HG02642 (cell line): ENCODE data around the gene ORC4.

ENCODE experiments used
- ATAC-seq: cut with Tn5 transposase; IDR thresholded peaks from one replicate; pipeline ENCODE4 v1.9.1; 2021; ENCODE audit warnings: mild to moderate bottlenecking; ENCODE audit not compliant: unreplicated experiment, poor library complexity

ORC4 gene

DNA sequence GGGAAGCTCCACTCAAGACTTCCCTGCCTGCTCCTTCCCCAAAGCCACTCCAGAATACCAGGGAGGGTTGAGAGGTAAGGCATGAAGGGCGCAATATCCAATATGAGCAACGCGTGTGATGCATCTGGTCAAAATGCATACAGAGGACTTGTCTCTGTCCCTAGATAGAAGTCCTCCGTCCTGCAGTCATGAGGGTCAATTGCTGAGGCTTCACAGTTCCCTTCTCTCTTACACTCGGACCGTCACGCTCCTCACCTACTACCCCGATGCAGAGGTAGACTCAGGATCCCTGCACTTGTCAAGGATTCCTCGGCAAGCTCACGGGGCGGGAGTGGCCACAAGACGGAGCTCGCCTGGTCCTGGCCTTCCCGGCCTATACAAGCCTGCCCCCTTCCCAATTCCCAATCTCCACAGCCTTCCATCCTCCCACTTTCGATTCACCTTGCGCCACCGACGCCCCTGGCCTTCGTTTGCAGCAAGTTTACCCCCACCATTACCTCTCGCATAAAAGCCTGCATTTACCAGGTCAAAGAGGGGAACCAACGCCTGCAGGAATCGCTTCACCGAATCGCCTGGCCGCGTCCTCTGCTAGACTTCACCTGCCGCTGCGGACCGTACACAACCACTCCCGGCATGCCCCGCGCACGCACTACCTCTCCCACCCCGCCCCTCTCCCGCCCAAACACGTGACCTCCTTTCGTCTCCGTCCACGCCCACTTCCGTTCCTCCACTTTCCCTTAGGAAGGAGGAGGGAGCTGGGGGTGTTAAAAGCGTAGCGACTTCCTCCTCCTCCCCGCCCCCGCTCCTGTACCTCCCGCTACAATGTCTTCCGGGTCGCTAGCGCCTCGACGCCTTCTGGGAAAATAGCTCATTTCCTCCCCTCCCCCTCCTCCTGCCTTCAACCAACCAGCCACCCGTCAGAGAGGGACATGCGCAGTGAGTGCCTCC, at the start of gene ORC4:
Gene ORC4 (minus strand): TSS at position 627 of the 948 bp plus-strand sequence. CDS start 44,779 bp downstream, outside the sequence.
- ATAC-seq: peak; percentile 85

GRCh38 chr2:148067801-148068200, 47.3 kb upstream of the ORC4 start:
- ATAC-seq: no peak

- ATAC-seq: no peak
Observed at GRCh38 chr2:148065936-148066335, 45.4 kb upstream of the ORC4 start.

- ATAC-seq: no peak
Observed at GRCh38 chr2:148063633-148064032, 43.1 kb upstream of the ORC4 start.

DNA sequence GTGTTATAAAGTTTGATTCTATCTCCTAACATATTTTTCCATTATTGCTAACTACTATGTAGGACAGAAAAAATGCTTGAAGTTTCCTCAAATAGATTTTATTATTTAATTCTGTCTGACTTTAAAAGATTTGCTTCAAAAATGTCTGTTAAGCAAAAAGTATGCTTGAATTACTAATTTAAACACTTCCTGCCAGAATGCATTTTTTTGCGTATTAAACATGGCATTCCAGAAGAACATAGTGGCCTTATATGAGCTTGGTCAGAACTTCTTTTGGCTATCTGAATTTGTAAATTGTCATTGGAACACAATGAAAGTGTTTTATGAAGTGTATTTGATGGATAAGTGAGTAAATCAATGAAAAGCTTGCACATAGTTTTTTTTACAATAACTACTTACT, 38.1 kb upstream of the ORC4 start:
- no peak for ATAC-seq

GRCh38 chr2:148052687-148053086, 32.1 kb upstream of the ORC4 start:
- ATAC-seq: no peak

GRCh38 chr2:148049284-148049683, 28.7 kb upstream of the ORC4 start:
- no peak for ATAC-seq

GRCh38 chr2:148048475-148049221, 28.1 kb upstream of the ORC4 start:
- peak; percentile 78 for ATAC-seq

GRCh38 chr2:148046802-148047201, 26.3 kb upstream of the ORC4 start:
- ATAC-seq: no peak

DNA sequence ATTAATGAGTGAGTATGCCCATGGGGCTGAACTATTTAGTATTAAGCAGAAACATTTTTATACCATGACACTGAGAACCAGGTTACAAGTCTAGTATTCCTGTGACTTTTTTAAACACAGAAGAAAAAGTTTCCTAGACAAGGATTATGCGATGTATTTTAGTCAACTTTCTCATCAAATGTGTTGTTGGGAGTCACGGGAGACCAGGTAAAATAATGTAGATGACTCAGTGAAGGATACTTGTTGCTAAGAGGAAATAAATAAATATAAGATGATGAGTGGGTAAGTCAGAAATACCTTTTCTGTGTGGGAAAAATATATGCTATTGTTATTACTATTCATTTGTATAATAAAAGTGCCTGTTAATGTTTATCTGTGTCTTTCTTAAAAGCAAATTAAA, 23.8 kb upstream of the ORC4 start:
- no peak for ATAC-seq

DNA sequence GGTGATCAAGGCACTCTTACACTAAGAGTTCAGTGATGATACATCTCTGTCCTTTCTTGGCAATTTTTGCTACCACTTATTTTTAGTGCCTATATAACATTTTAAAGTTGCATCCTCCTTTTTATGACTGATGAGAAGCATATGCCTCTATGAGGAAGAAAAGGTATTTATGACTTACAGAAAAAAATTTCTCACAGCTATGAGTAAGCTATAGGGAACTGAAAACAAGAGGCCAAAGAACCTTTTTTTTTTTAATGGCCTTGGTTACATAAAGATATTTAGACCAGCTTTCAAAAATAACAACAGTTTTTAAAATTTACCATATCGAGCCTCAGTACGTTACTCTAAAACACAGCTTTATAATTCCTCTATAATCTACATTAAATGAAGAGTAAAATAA, 21.7 kb upstream of the ORC4 start:
- ATAC-seq: peak; percentile 86

GRCh38 chr2:148039783-148040182, 19.2 kb upstream of the ORC4 start:
- ATAC-seq: no peak

- ATAC-seq: no peak
Observed at GRCh38 chr2:148032215-148032614, 11.7 kb upstream of the ORC4 start.

- no peak for ATAC-seq
Observed at GRCh38 chr2:148031152-148031551, 10.6 kb upstream of the ORC4 start.

DNA sequence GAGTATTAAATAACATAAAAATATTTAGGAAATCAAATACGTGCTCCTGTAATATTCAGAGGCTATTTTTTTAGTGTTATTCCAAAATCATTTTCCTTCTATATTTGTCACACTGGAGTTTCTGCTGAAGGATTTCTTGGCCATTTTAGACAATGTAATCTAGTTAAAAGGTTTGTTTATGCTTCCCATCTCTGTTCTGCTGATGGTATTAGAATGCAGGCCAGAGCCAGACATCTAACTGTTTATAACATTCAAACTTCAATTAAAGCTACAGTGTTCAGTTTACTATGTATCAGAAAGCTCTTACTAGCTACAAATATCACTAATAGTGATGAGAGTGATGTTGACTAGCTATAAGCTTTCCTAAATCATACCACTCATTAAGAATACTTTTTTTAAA, 8.2 kb upstream of the ORC4 start:
- ATAC-seq: no peak

- no peak for ATAC-seq
Observed at GRCh38 chr2:148027822-148028221, 7.3 kb upstream of the ORC4 start.

- no peak for ATAC-seq
Observed at GRCh38 chr2:148026573-148026972, 6.0 kb upstream of the ORC4 start.

- ATAC-seq: peak; percentile 28
Observed at GRCh38 chr2:148023861-148024260, 3.3 kb upstream of the ORC4 start.

DNA sequence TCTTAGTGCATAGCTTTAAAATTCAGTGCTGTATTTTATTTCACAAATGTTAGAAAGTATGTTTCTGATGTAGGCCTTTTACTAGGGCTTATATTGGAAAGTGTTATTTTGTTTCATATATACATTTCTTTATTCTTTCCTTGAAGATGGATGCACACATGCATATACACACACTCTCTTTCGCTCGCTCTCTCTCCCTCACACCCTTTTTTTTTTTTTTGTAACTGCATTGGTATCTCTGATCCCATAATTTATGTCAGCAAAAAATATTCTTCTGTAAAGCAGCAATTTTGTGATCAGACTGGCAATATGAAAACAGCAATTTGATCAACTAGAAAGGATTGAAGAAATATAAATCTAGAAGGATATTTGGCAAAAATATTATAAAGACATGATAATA, 2.3 kb upstream of the ORC4 start:
- no peak for ATAC-seq

GRCh38 chr2:148022351-148022750, 1.8 kb upstream of the ORC4 start:
- ATAC-seq: no peak

GRCh38 chr2:148021886-148022285, 1.3 kb upstream of the ORC4 start:
- ATAC-seq: no peak
